ENCODE measurements around the gene OVOL2. TPM values are rescaled to one million over a fixed set of nuclear protein-coding genes. Genes with fewer than 3 reads are reported as not detected.

OVOL2 gene
- total RNA-seq, 4 donors from 2014 or later = 25.5 to 38.7 (median 28.9) TPM

DNA sequence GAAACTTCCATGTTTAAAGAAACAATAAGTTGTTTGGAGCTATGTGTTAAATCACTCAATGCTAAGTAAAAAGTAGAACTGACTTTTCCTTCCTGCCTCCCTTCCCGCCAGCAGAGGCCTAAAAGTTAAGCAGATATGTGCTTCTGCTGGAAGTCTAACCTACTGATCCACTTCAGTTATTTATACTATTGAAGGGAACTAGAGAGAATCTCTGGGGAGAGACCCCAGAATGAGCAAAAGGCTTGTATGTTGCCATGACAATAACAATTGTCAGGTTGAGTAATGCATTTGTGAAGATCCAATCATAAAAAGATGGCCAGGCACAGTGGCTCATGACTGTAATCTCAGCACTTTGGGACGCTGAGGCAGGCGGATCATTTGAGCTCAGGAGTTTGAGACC is 64.2 kb downstream of the OVOL2 start:
- peaks cover 0 to 28% (median 0%) of the 10 kb centered on the region in 3 donors for H3K36me3 ChIP-seq
- H3K27me3 ChIP-seq = no peaks in the 10 kb centered on the region
- H3K9me3 ChIP-seq = no peaks in the 10 kb centered on the region
- no peak for DNase-seq
- TF ChIP-seq, protein P1, sequence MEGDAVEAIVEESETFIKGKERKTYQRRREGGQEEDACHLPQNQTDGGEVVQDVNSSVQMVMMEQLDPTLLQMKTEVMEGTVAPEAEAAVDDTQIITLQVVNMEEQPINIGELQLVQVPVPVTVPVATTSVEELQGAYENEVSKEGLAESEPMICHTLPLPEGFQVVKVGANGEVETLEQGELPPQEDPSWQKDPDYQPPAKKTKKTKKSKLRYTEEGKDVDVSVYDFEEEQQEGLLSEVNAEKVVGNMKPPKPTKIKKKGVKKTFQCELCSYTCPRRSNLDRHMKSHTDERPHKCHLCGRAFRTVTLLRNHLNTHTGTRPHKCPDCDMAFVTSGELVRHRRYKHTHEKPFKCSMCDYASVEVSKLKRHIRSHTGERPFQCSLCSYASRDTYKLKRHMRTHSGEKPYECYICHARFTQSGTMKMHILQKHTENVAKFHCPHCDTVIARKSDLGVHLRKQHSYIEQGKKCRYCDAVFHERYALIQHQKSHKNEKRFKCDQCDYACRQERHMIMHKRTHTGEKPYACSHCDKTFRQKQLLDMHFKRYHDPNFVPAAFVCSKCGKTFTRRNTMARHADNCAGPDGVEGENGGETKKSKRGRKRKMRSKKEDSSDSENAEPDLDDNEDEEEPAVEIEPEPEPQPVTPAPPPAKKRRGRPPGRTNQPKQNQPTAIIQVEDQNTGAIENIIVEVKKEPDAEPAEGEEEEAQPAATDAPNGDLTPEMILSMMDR (IDR thresholded peaks at IDR 0.05) = no peak
- no peak for TF ChIP-seq POLR2A (IDR thresholded peaks at IDR 0.05)
- H3K27ac ChIP-seq = no peak overlapping the region
- no peak overlapping the region for H3K4me3 ChIP-seq
- no peaks in the 10 kb centered on the region for H3K4me1 ChIP-seq

DNA sequence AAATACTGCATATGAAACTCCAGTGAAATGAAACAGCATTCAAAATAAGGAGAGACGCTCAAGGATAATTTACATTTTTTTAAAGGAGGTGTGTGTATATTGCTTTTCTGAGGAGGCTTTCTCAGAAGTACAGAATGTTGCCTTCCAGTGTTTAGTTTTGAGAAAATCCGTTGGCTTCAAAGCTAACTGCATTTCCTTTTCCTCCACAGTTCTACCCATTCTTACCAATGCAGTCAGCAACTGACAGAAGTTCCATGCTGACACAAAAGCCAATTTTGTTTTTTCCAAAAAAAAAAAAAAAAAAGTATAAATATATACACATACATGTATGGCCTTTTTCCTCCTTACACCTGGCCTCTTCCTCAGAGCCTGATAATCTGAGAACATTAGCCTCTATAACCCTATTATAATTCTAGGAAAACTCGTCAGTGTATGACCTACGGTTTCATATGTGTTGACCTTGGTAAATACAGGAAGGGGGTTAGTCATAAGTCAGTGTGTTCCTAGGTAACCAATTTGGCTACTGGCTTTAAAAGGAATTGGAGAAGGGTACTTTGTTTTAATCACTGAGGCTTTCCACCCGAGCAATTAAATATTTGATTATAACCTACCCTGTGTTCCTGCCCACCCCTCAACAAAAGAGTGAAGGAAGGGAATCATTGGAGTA is 64.7 kb downstream of the OVOL2 start:
- no peaks in the 10 kb centered on the region for H3K9me3 ChIP-seq
- H3K4me1 ChIP-seq = no peaks in the 10 kb centered on the region
- no peak for TF ChIP-seq POLR2A (IDR thresholded peaks at IDR 0.05)
- H3K36me3 ChIP-seq = peaks cover 0 to 28% (median 0%) of the 10 kb centered on the region in 3 donors
- no peak overlapping the region for H3K4me3 ChIP-seq
- H3K27me3 ChIP-seq = no peaks in the 10 kb centered on the region
- DNase-seq = no peak
- H3K27ac ChIP-seq = no peak overlapping the region

DNA sequence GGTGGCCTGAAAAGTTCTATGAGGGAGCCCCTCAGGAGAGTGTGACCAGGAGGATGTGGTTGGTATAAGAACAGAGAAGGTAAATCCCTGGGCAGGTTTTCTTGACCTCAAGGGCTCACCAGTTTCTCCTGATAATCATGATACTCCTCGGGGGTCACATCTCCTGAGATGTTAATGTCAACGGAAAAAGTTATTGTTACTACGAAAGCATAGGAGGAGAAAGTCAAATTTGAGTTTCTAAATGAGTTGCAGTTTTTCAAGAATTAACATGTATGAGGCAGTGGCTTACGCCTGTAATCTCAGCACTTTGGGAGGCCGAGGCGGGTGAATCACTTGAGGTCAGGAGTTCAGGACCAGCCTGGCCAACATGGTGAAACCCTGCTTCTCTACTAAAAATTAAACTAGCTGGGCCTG is 65.5 kb downstream of the OVOL2 start:
- Histone ChIP-seq H3K27me3 (no peaks in the 10 kb centered on the region), H3K36me3 (peaks cover 0 to 28% (median 0%) of the 10 kb centered on the region in 3 donors), H3K9me3 (no peaks in the 10 kb centered on the region), H3K4me1 (no peaks in the 10 kb centered on the region), H3K27ac (no peak overlapping the region), H3K4me3 (no peak overlapping the region)
- DNase-seq = no peak
- no peak for TF ChIP-seq POLR2A (IDR thresholded peaks at IDR 0.05)
- TF ChIP-seq, protein P1 (IDR thresholded peaks at IDR 0.05) = no peak

GRCh38 chr20:17990278-17990972 is 67.3 kb downstream of the OVOL2 start:
- no peaks in the 10 kb centered on the region for H3K27me3 ChIP-seq
- H3K4me1 ChIP-seq = peaks cover 0 to 5% (median 0%) of the 10 kb centered on the region in 4 donors
- DNase-seq = no peak
- H3K4me3 ChIP-seq = no peak overlapping the region
- TF ChIP-seq POLR2A (IDR thresholded peaks at IDR 0.05) = no peak
- TF ChIP-seq, protein P1 (IDR thresholded peaks at IDR 0.05) = no peak
- no peaks in the 10 kb centered on the region for H3K9me3 ChIP-seq
- H3K36me3 ChIP-seq = peaks cover 0 to 28% (median 0%) of the 10 kb centered on the region in 3 donors
- H3K27ac ChIP-seq = no peak overlapping the region

GRCh38 chr20:17987988-17988387 is 69.7 kb downstream of the OVOL2 start:
- TF ChIP-seq POLR2A (IDR thresholded peaks at IDR 0.05) = no peak
- TF ChIP-seq, protein P1 (IDR thresholded peaks at IDR 0.05) = no peak
- DNase-seq = no peak
- H3K27me3 ChIP-seq = no peaks in the 10 kb centered on the region
- H3K4me3 ChIP-seq = no peak overlapping the region
- H3K9me3 ChIP-seq = no peaks in the 10 kb centered on the region
- H3K36me3 ChIP-seq = peaks cover 0 to 28% (median 0%) of the 10 kb centered on the region in 3 donors
- H3K27ac ChIP-seq = no peak overlapping the region
- peaks cover 0 to 17% (median 0%) of the 10 kb centered on the region in 4 donors for H3K4me1 ChIP-seq

- DNase-seq = peak in 1 of 3 donors; percentile 61
These were observed 72.2 kb downstream of the OVOL2 start for GRCh38 chr20:17985388-17986018.

More at GRCh38 chr20:17985388-17986018, 72.2 kb downstream of the OVOL2 start:
- TF ChIP-seq, protein P1 (IDR thresholded peaks at IDR 0.05) = no peak
- TF ChIP-seq POLR2A (IDR thresholded peaks at IDR 0.05) = peak in 1 of 2 donors; percentile 24
- peak overlapping the region in 2 of 4 donors; percentile 70 to 72 for H3K27ac ChIP-seq
- H3K27me3 ChIP-seq = no peaks in the 10 kb centered on the region
- no peak overlapping the region for H3K4me3 ChIP-seq
- H3K36me3 ChIP-seq = peaks cover 0 to 21% (median 0%) of the 10 kb centered on the region in 3 donors
- no peaks in the 10 kb centered on the region for H3K9me3 ChIP-seq
- H3K4me1 ChIP-seq = peaks cover 0 to 17% (median 0%) of the 10 kb centered on the region in 4 donors
